OCI-LY1 (cell line): ENCODE measurements around the gene TYMS.

Experiments
- H2AFZ ChIP-seq: fragments of 200-600 bp; sonication (generic), shearing (Covaris generic); 2 replicates; pipeline ENCODE4 v1.6.0; 2014; ENCODE audit warnings: antibody characterized with exemption, mild to moderate bottlenecking, low read length
- H3F3A ChIP-seq: fragments of 200-600 bp; sonication (generic), shearing (Covaris generic); 2 replicates; pipeline ENCODE4 v1.6.0; 2014; ENCODE audit warnings: mild to moderate bottlenecking, antibody characterized with exemption, low read length, moderate library complexity; ENCODE audit not compliant: insufficient read depth
- H3K27ac ChIP-seq: fragments of 200-600 bp; sonication (generic); 2 replicates; pipeline ENCODE4 v1.5.1; 2014; ENCODE audit warnings: low read length, mixed run types, mild to moderate bottlenecking, low read depth; ENCODE audit not compliant: poor library complexity, severe bottlenecking
- H3K27me3 ChIP-seq: fragments of 200-600 bp; sonication (generic); 2 replicates; pipeline ENCODE4 v1.6.0; 2014; ENCODE audit warnings: antibody characterized with exemption, mild to moderate bottlenecking, low read length, moderate library complexity; ENCODE audit not compliant: insufficient read depth
- H3K36me3 ChIP-seq: fragments of 200-600 bp; sonication (generic); 2 replicates; pipeline ENCODE4 v1.6.1; 2014; ENCODE audit warnings: mild to moderate bottlenecking, antibody characterized with exemption, low read length, moderate library complexity, mixed read lengths; ENCODE audit not compliant: insufficient read depth
- H3K4me1 ChIP-seq: fragments of 200-600 bp; sonication (generic); 2 replicates; pipeline ENCODE4 v1.5.1; 2014; ENCODE audit warnings: mild to moderate bottlenecking, low read length, moderate library complexity; ENCODE audit not compliant: insufficient read depth, severe bottlenecking
- H3K4me2 ChIP-seq: fragments of 200-600 bp; sonication (generic), shearing (Covaris generic); 2 replicates; pipeline ENCODE4 v1.6.1; 2014; ENCODE audit warnings: low read length
- H3K4me3 ChIP-seq: fragments of 200-600 bp; sonication (generic); 2 replicates; pipeline ENCODE4 v1.5.1; 2014; ENCODE audit warnings: low read length, low read depth, mild to moderate bottlenecking, mixed read lengths; ENCODE audit not compliant: poor library complexity, severe bottlenecking
- H3K79me2 ChIP-seq: fragments of 200-600 bp; shearing (Covaris generic); 2 replicates; pipeline ENCODE4 v1.6.1; 2016; ENCODE audit warnings: mixed run types, low read length, mixed read lengths; ENCODE audit not compliant: insufficient read depth
- H3K9ac ChIP-seq: fragments of 200-600 bp; sonication (generic), shearing (Covaris generic); 2 replicates; pipeline ENCODE4 v1.6.1; 2014; ENCODE audit warnings: mild to moderate bottlenecking, low read length, mixed read lengths
- H3K9me2 ChIP-seq: fragments of 200-600 bp; sonication (generic), shearing (Covaris generic); 2 replicates; pipeline ENCODE4 v1.6.1; 2014; ENCODE audit warnings: low read depth, mild to moderate bottlenecking, low read length, mixed read lengths
- H3K9me3 ChIP-seq: fragments of 200-600 bp; shearing (Covaris generic); 2 replicates; pipeline ENCODE4 v1.6.1; 2014; ENCODE audit warnings: low read length, mixed read lengths
- H4K20me1 ChIP-seq: fragments of 200-600 bp; sonication (generic), shearing (Covaris generic); 2 replicates; pipeline ENCODE4 v1.6.0; 2016; ENCODE audit warnings: mild to moderate bottlenecking, low read length; ENCODE audit not compliant: insufficient read depth
- EZH2 ChIP-seq: fragments of 200-600 bp; sonication (generic), shearing (Covaris generic); IDR thresholded peaks from 2 replicates; pipeline ENCODE4 v1.8.0; 2017; ENCODE audit warnings: borderline replicate concordance, mixed run types, mild to moderate bottlenecking, antibody characterized with exemption, low read length, moderate library complexity, mixed read lengths
- TF ChIP-seq, protein P1 (sequence below): fragments of 200-600 bp; sonication (generic), shearing (Covaris generic); IDR thresholded peaks from 2 replicates; pipeline ENCODE4 v1.5.1; 2017; ENCODE audit warnings: mild to moderate bottlenecking, antibody characterized with exemption, low read length, moderate library complexity, mixed read lengths

TYMS gene

DNA sequence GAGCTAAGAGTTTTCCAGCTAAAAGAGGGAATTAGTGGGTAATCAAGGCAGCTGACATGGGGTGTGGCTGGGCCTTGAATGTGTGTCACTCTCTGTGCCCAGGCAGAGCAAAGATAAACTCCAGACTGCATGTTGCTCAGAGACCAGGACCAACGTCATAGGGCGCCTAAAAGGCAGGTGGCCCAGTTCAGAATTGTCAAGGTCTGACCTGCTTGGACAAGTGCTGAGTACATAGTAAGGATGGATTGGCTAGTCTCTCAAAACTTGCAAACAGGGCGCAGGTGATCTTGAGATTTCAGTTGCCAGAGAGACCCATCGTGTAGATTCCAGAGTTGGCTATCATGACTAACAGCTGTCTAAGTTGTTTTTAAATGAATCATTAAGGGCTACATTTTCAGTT lies 41.7 kb upstream of the TYMS start:
- H2AFZ ChIP-seq = no peak overlapping the region
- no peak overlapping the region for H3K4me2 ChIP-seq
- H3K27ac ChIP-seq = no peak overlapping the region
- TF ChIP-seq, protein P1, sequence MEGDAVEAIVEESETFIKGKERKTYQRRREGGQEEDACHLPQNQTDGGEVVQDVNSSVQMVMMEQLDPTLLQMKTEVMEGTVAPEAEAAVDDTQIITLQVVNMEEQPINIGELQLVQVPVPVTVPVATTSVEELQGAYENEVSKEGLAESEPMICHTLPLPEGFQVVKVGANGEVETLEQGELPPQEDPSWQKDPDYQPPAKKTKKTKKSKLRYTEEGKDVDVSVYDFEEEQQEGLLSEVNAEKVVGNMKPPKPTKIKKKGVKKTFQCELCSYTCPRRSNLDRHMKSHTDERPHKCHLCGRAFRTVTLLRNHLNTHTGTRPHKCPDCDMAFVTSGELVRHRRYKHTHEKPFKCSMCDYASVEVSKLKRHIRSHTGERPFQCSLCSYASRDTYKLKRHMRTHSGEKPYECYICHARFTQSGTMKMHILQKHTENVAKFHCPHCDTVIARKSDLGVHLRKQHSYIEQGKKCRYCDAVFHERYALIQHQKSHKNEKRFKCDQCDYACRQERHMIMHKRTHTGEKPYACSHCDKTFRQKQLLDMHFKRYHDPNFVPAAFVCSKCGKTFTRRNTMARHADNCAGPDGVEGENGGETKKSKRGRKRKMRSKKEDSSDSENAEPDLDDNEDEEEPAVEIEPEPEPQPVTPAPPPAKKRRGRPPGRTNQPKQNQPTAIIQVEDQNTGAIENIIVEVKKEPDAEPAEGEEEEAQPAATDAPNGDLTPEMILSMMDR = no peak
- TF ChIP-seq EZH2 = no peak
- no peak overlapping the region for H3K4me3 ChIP-seq
- H3K79me2 ChIP-seq = no peaks in the 10 kb centered on the region
- no peaks in the 10 kb centered on the region for H3K9me3 ChIP-seq
- no peak overlapping the region for H3K9ac ChIP-seq
- H3F3A ChIP-seq = no peaks in the 10 kb centered on the region
- no peaks in the 10 kb centered on the region for H3K36me3 ChIP-seq
- no peaks in the 10 kb centered on the region for H3K9me2 ChIP-seq
- H3K27me3 ChIP-seq = no peaks in the 10 kb centered on the region
- no peaks in the 10 kb centered on the region for H4K20me1 ChIP-seq
- no peaks in the 10 kb centered on the region for H3K4me1 ChIP-seq

DNA sequence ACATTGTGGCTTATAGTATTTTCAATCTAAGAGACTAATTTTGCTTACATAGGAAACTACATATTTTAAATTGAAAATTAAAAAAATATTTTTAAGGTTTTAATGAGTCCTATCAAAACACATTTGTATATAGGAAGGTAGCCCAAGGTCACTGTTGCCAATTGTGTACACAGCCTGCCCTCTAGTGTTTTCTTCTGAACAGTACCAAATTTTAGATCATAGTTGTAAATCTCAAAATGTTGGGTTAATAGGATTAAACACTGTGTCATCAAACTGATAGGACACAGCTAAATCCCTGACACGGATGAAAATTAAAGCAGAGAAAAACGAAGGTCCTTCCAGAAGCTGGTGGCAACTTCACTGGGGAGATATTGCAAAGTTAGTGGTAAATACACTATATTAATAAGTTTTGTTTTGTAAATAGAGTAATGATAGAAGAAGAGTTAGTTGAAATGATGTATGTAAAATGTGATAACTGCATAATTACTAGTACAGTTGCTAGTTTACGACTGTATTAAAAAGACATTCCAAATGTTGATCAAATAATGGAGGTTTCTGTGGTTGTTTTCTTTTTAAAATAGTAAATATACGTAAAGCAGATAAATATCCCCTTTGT lies 41.0 kb upstream of the TYMS start:
- no peak overlapping the region for H3K27ac ChIP-seq
- no peak overlapping the region for H3K4me2 ChIP-seq
- no peaks in the 10 kb centered on the region for H3K36me3 ChIP-seq
- no peak overlapping the region for H2AFZ ChIP-seq
- H3K9me3 ChIP-seq = no peaks in the 10 kb centered on the region
- no peak overlapping the region for H3K4me3 ChIP-seq
- no peaks in the 10 kb centered on the region for H3K27me3 ChIP-seq
- H4K20me1 ChIP-seq = no peaks in the 10 kb centered on the region
- no peak overlapping the region for H3K9ac ChIP-seq
- TF ChIP-seq EZH2 = no peak
- TF ChIP-seq, protein P1 = peak; percentile 37
- H3K79me2 ChIP-seq = no peaks in the 10 kb centered on the region
- no peaks in the 10 kb centered on the region for H3K4me1 ChIP-seq
- H3K9me2 ChIP-seq = no peaks in the 10 kb centered on the region
- no peaks in the 10 kb centered on the region for H3F3A ChIP-seq

DNA sequence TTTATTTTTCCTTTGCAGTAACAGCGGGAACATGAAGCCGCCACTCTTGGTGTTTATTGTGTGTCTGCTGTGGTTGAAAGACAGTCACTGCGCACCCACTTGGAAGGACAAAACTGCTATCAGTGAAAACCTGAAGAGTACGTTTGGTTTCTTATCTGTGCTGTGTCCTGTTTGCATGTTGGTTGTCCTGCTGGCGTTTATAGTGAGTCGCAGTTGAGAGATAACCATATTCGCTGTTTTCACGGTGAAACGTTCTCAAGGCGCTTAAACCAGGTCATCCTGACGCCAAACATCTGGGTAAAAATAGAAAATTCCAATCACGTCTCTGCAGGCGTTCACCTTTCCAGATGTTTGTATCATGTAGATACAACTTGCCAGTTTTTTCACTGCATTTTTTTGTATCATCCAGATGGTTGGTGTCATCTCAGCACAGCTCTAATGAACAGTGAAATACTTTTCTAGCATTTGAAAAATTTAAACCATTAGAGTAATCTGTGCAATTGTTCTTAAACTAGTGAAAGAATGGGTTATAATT lies 39.4 kb upstream of the TYMS start:
- H3K4me3 ChIP-seq = no peak overlapping the region
- no peak overlapping the region for H2AFZ ChIP-seq
- no peaks in the 10 kb centered on the region for H3K4me1 ChIP-seq
- H3F3A ChIP-seq = no peaks in the 10 kb centered on the region
- H3K9me3 ChIP-seq = no peaks in the 10 kb centered on the region
- no peak for TF ChIP-seq EZH2
- TF ChIP-seq, protein P1 = no peak
- no peaks in the 10 kb centered on the region for H3K9me2 ChIP-seq
- H3K79me2 ChIP-seq = no peaks in the 10 kb centered on the region
- H3K36me3 ChIP-seq = no peaks in the 10 kb centered on the region
- H3K27me3 ChIP-seq = no peaks in the 10 kb centered on the region
- H3K27ac ChIP-seq = no peak overlapping the region
- no peak overlapping the region for H3K9ac ChIP-seq
- H3K4me2 ChIP-seq = no peak overlapping the region
- H4K20me1 ChIP-seq = no peaks in the 10 kb centered on the region
